ENCODE measurements around the gene GALNS. TPM values are rescaled to one million over a fixed set of nuclear protein-coding genes. Genes with fewer than 3 reads are reported as not detected.

GALNS gene
- total and polyA plus RNA-seq, 2 of the 13 experiments (the other 11 are each of a cell fraction or from before 2014, with no cell fraction given), result 9.2 to 9.8 TPM

DNA sequence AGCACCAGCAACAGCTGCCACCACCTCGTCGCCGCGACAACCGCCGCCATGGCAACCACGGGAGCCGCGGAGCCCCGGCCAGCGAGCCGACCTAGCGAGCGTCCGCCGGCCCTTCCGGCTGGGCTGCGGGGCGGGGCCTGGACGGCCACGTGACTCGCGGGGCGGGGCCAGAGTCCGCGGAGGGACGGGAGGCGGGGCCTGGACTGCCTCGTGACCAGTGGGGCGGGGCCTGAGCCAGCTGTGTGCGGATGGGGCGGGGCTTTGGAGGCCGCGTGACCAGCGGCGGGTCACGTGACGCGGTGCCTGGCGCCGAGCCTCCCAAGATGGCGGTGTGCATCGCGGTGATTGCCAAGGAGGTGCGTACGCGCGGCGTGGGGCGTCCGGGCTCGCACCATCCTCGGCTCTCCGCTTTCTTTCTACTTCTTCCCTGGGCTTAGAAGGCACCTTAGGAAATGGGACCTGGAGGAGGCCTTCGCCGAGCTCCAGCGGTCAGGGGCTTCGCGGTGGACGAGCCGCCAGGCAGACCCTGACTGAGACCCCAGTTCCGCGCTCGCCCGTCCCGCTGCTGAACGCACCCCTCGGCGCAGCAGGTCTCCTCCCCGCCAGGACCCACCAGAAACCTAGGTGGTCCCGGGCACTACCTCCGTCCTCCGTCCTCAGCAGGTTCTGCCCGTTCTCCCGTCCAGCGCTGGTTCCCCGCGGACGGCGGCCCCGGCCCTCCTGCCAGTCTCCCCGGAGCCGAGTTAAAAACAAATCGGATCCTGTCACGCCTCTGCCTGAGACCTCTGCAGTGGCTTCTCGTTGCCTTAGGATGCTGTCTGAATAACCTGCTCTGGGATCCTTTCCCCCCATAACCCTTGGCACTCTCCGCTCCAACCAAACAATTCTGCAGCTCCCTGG, at the start of gene GALNS, which contains the start of gene TRAPPC2L (continued):
- TF ChIP-seq, protein P1, sequence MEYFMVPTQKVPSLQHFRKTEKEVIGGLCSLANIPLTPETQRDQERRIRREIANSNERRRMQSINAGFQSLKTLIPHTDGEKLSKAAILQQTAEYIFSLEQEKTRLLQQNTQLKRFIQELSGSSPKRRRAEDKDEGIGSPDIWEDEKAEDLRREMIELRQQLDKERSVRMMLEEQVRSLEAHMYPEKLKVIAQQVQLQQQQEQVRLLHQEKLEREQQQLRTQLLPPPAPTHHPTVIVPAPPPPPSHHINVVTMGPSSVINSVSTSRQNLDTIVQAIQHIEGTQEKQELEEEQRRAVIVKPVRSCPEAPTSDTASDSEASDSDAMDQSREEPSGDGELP (IDR thresholded peaks at IDR 0.05; ENCODE audit: borderline replicate concordance, low read depth), result peak; percentile 98
- TF ChIP-seq ZIK1 (CRISPR knock-in tag; IDR thresholded peaks at IDR 0.05; ENCODE audit: borderline replicate concordance, low read depth) (no peak), HDAC1 (CRISPR knock-in tag; IDR thresholded peaks at IDR 0.05) (peak; percentile 89), NCOA2 (CRISPR knock-in tag; IDR thresholded peaks at IDR 0.05) (peak; percentile 22; the same call in 1 of the 2 replicates), ZSCAN29 (CRISPR knock-in tag; conservative IDR thresholded peaks at IDR 0.05) (0 out of 2 replicates have a peak, but pooled peaks have one; percentile 33), ATM (IDR thresholded peaks at IDR 0.05; ENCODE audit: borderline replicate concordance) (no peak), MIXL1 (CRISPR knock-in tag; IDR thresholded peaks at IDR 0.05) (0 out of 2 replicates have a peak, but pooled peaks have one; percentile 22), CREM (IDR thresholded peaks at IDR 0.05) (no peak), CREM (CRISPR knock-in tag; IDR thresholded peaks at IDR 0.05) (no peak), ZNF143 (CRISPR knock-in tag; IDR thresholded peaks at IDR 0.05) (peak; percentile 36; the same call in 1 of the 2 replicates), GABPA (IDR thresholded peaks at IDR 0.05; ENCODE audit: low read depth, low read length) (no peak), GABPA (CRISPR knock-in tag; IDR thresholded peaks at IDR 0.05; ENCODE audit: low read depth) (0 out of 2 replicates have a peak, but pooled peaks have one; percentile 16), ZNF333 (CRISPR knock-in tag; IDR thresholded peaks at IDR 0.05; ENCODE audit: borderline replicate concordance) (no peak), ZBTB38 (CRISPR knock-in tag; IDR thresholded peaks at IDR 0.05) (peak; percentile 83), XBP1 (CRISPR knock-in tag; IDR thresholded peaks at IDR 0.05) (no peak), THAP9 (CRISPR knock-in tag; IDR thresholded peaks at IDR 0.05; ENCODE audit: borderline replicate concordance) (peak; percentile 98), ZNF101 (CRISPR knock-in tag; IDR thresholded peaks at IDR 0.05; ENCODE audit: borderline replicate concordance, low read depth) (peak; percentile 71; the same call in 1 of the 2 replicates), SOX5 (CRISPR knock-in tag; IDR thresholded peaks at IDR 0.05; ENCODE audit: borderline replicate concordance) (peak; percentile 17; the same call in 1 of the 2 replicates), MED1 (CRISPR knock-in tag; IDR thresholded peaks at IDR 0.05) (peak; percentile 39; the same call in 1 of the 2 replicates), ZNF446 (CRISPR knock-in tag; IDR thresholded peaks at IDR 0.05) (peak; percentile 71; the same call in 1 of the 2 replicates)
- TF ChIP-seq, protein P2, sequence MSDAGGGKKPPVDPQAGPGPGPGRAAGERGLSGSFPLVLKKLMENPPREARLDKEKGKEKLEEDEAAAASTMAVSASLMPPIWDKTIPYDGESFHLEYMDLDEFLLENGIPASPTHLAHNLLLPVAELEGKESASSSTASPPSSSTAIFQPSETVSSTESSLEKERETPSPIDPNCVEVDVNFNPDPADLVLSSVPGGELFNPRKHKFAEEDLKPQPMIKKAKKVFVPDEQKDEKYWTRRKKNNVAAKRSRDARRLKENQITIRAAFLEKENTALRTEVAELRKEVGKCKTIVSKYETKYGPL (CRISPR knock-in tag; IDR thresholded peaks at IDR 0.05), result 0 out of 2 replicates have a peak, but pooled peaks have one; percentile 20
- TF ChIP-seq, protein P3, sequence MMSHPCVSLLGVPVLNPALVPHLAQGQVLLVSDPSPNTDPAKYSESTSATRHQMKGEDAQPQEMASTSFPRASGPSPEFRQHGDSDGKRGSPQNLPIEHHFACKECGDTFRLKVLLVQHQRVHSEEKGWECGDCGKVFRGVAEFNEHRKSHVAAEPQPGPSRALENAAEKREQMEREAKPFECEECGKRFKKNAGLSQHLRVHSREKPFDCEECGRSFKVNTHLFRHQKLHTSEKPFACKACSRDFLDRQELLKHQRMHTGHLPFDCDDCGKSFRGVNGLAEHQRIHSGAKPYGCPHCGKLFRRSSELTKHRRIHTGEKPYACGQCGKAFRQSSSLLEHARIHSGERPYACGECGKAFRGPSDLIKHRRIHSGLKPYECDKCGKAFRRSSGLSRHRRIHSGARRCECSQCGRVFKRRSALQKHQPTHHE (CRISPR knock-in tag; IDR thresholded peaks at IDR 0.05; ENCODE audit: borderline replicate concordance), result no peak
- TF ChIP-seq, protein P4, sequence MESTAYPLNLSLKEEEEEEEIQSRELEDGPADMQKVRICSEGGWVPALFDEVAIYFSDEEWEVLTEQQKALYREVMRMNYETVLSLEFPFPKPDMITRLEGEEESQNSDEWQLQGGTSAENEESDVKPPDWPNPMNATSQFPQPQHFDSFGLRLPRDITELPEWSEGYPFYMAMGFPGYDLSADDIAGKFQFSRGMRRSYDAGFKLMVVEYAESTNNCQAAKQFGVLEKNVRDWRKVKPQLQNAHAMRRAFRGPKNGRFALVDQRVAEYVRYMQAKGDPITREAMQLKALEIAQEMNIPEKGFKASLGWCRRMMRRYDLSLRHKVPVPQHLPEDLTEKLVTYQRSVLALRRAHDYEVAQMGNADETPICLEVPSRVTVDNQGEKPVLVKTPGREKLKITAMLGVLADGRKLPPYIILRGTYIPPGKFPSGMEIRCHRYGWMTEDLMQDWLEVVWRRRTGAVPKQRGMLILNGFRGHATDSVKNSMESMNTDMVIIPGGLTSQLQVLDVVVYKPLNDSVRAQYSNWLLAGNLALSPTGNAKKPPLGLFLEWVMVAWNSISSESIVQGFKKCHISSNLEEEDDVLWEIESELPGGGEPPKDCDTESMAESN (CRISPR knock-in tag; conservative IDR thresholded peaks at IDR 0.05), result peak; percentile 85
